Inflammatory macrophage treated with lipopolysaccharide for 4 hours (primary cell): ENCODE results near the gene USP6NL.
A peak's percentile ranks its signal among the peaks of the same experiment; 100 is the strongest.

Experiments used
- DNase-seq: peaks from one replicate; pipeline ENCODE4 v3.0.0-alpha.2; 2020

Gene USP6NL

DNA sequence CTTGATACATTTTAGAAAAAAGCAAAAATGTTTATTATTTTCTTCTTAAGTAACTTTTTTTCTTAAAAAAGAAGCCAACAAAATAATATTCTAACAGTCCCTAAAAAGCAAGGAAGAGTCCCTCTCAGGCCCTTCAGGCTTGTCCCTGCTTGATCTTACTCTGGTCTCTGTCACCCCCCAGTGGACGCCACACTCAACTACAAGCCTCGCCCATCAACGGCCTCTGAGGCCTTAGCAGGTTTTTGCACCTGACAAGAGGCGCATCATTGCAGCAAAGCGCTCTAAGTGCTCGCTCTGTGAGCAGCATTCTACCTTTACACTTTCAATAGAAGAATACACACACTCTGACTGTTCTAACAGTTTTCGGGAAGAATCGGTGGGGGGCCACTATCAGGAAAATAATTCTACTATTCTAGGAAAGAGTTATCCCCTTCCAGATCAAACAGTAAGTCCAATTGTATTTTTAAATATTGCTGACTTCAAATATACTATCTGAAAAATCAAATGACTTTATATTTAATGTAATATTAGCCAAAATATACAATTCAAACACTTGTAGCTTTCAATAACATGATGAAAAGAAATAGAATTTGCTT is 139.2 kb downstream of the USP6NL start:
- peak; percentile 33 for DNase-seq

DNA sequence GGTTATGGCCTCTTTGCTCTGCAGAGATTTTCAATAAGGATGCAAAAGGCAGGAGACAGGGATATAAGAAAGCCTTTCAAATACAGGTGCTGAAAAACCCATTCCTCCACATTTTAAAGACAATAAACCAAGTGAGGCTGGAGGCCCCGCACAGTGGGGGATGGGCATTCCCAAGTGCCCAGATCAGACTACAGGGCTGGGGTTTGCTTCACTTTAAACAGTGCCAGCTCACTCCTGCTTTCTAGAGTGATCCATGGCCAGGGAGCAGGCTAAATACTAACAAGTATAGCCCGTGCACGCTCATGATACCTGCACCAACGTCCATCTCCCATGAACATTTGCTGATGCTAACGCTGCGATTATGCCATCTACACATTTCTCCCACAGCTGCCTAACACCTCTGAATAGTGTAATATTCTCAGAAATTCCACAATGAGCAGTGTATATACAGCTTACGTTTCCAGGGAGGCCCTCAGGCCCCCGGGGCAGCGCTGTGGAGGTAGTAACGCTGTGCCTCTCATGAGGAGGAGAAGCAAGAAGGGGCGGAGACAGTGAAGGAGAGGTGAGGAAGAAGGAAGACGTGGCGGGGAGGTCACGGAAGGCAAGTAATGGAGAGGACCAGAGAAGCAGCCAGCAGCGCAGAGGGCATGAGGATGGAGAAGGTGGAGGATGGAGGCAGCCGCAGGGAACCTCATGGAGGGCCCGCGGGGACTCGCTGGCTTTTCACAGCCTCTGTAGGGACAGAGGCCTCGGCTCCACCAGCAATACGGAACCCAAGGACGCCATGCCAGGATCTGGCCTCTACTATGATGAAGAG is 141.7 kb downstream of the USP6NL start:
- DNase-seq = no peak

DNA sequence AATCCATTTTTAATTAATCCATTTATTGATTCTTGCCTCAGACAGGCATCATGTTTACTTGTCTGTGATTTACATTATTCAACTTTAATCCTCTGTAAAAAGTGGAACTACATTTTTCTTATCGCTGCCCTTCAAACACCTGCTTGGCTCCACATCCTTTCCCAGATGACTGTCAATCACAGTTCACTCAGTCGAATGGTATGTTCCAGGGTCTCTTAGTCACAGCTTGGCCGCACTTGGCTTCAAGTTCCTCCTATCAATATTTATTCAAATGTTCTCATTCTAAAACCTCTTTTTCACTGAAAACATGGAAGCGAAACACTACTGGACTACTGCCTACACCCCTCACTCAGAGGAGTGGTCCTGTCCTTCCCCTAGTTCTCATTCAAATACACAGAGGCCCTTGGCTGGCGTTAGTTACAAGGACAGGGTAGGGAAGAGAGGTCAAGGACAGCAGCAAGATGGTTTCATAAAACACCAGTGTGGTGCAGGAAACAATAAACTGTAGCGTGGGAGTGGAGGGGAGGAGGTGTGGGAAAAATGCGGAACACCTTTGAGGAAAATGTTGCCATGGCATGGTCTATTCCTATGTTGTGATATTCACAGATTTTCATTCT is 143.2 kb downstream of the USP6NL start:
- no peak for DNase-seq

DNA sequence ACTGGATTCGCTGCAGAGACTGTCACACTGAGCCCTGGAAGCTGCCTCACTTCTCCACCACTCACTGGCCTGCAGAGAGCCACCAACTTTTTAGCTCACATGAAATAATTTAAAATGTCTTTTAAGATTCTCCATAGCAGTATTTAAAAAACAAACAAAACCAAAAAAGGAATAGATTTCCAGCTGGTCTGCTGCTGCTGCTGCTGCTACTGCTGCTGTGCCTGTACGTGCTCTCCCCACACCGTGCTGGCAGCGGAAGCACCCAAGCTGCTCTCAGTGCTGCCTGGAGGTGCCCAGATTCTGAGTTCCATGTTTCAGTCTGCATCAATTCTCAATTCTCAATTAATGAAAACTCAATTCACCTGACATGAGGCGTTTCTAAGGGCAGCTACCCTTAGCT is 146.0 kb downstream of the USP6NL start:
- no peak for DNase-seq

DNA sequence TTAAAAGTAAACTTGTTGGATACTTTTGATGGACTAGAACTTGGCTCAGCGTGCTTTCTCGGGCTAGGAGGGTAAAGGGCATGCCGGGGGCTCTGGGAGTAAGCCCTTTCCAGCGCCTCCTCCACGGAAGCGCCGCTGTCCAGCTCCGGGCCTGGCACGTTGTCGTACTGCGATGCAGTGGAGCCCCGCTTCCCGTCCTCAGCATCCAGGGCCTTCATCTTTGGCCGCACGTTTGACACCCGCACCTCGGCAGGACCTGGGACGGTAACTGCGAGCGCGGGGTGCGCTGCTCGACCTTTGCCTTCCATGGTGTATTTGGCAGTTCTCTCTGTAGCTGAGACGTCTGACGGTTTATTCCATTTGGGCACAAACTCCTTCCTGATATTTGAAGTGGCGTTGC is 148.3 kb downstream of the USP6NL start:
- no peak for DNase-seq

DNA sequence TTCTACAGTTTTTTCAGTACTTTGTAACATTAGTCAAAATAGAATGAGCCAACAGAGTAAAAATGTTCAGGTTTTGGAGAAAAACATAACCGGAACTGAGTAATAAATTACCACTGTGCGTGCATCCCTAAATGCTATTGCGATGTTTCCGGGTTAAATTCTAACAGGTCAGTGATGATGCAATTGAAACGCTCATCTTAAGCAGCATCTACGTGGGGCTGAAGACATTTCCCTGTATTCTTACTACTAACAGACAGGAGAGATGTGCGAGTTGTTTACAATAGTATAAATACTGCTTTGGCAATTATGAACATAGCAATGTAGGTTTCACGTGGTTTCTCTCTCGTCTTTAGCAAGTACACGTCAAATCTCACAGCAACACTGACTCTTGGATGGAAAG is 149.4 kb downstream of the USP6NL start:
- DNase-seq = no peak

DNA sequence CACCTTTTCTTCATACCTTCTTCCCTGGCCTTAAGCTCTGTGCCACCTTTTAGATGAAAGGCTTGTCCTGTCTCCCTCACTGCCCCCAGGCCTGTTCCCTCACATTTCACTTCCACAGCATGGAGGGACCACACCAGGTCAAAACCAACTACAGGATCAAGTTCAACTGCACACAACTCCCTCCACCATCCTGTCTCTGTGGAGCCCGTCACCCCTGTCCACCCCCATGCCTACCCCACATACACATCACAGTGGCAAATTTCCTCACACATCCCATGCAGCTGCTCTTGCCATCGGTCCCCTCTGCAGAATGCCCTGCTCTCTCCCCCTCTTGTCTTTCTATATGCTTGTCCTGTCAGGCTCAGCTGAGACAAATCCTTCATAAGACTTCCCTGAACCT is 154.1 kb downstream of the USP6NL start:
- DNase-seq = no peak

DNA sequence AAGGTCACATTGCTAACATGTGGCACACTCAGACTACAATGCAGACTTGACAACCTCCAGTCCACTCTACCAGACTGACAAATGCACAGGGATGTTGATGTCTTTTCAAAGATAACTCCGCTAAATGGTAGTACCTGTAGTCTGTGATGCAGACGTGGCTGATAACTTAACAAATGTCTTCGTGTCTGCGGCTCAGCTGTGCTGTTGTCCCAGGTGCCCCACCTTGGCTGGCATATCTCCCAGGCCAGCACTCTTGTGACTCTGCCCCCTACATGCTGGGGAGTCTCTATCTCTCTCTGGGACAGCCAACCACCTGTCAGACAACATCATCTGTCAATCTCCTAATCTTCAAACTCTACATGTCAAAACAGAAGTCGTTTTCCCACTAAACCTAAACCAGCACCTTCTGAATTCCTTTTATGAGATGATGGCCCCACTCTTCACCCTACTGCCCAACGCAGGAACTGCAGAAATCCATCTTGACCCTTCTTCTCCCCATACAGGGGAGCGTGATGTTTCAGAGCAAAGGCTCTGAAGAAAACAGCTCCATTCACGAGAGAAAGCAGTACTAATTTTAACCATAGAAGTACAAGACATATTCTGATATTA is 156.4 kb downstream of the USP6NL start:
- DNase-seq = no peak

DNA sequence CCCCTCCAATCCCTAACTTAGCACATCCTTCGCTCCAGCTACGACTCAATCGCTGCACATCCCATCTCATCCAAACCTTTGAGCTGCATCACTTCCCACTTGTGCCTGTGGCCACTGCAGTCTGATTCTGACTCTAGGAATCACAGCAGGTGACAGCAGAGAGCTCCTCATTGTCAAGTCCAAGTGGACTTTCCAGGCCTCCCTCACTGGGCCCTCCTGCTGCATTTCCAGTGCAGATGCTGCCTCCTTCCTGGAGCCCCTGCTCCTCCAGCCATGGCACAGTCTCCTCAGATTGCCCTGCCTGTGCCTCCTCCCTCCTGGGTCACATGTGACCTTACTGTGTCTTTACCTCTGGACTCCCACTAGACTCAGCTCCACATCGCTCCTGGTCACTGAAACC is 157.3 kb downstream of the USP6NL start:
- no peak for DNase-seq

DNA sequence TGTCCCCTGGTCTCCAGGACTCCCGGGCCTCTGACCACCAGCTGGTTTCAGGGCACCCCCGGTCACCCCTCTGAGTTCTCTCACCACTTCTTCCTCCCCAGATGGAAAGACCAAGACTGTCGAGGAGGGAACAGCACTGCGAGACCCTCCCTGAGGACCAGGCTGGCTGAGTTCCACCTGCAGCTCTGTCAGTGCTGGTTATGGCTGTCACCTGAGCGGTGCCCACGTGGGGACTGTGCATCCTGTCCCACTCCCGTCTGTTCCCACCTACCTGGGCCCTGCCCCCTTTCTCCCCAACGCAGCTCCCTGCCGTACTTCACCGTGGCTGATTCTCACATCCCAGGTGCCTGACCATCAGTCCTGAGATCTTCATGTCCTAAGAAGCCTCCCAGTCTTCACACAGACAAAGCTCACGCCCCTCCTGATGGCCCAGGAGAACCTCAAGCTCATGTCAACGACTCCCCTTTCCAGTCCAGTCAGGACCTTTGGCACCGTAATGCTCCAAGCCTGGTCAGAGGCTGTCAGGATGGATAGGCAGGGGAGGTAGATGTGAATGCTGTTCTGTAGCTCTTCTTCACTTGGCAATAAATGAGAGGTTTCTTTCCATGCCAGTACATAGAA is 159.7 kb downstream of the USP6NL start:
- DNase-seq = no peak

DNA sequence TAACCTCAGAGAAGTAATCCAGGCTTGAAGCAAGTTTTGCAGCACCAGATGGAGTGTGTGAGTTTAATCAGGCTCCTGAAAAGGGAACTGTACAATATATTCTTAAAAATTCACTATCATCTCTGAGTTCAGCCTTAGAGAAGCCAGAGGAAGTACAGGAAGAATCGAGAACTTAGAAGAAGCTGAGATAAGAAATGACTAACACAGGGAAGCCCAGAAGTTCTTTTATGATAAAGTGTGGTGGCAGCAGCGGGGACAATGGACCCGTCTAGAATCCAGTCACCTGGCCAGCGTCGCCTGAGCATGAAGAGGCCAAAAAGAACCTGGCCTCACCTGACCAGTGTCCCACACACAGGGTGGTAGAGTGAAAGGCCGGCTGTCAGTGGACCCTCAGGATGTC is 161.0 kb downstream of the USP6NL start:
- no peak for DNase-seq

DNA sequence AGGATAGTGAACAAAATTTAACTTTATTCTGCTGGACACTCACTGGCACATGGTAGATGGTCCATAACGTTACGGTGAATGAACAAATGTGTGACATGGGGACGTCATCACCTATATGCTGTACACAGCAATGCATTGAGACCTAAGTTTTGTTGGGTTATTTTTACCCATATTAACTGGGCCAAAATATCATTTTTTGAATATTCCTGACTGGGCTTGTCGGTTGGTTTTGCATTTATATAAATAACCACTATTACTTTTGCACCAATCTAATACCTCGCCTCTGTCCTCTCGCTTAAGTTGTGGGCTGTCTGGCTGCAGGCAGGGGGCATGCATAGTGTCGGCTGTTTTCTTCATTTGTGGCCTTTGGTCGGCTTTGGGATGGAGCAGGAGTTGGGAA is 161.7 kb downstream of the USP6NL start:
- no peak for DNase-seq

DNA sequence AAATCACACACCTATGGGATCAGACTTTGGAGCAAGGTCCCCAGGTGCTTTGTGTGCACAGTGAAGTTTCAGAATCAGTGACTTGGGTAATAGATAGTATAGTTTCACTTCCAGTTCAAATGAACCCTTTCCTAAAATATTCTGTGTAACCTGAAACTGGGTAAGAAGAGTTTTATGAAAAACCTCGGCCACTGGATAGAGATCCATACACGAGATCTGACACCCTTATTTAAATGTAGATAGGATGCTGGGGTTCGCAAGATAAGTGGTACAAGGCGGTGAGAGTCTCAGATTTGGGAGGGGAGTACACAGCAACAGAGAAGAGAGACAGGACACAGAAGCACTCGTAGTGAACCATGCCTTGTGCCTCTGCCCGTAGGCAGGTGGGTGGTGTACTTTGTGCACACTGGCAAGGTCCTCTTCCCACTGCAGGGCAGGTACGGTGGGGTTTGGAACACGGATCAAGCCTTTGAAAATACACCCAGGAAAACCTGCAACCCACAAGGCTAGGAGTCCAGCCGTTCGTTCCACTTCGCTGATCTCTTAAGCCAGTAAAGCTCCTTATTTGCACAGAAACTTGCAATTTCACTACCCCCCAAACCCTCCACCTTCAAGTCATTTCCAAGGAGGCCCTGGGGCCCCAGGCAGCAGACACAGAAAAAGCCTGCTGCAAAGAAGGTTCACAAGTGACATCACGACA is 162.8 kb downstream of the USP6NL start:
- no peak for DNase-seq

DNA sequence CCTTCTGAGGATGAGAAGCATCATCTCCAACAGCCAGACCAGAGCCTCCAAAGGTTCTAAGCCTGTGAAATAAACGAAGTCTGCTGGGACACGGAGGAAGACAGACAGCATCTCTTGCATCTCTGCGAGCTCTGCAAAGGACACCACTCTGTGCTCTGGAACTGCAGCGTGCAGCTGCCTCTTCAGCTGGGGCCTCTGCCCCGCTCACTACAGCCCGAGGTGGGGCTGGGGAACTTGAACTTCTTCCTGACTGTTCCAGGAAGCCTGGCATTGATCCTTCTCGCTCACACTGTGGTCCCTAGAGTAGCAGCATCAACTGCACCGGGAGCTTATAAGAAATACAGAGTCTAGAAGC is 163.3 kb downstream of the USP6NL start:
- DNase-seq = no peak

DNA sequence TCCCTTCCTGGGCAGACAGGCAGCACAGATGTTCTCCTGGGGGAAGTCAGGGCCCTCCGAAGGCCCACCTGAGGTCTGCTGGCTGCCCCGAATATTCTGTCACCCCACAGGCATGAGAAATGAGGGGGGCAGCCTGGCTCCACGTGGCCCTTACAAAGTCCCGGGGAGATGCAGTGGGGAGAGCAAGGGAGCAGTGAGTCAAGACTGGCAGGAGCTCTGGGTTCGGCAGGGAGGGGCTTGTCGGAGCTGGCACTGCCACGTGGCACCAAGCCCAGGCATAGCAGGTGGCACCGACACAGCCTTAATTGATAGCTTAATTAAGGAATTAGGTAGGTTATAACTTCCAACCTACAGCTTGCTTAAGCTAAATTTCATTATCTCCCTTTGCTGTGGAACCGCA is 163.9 kb downstream of the USP6NL start:
- no peak for DNase-seq

DNA sequence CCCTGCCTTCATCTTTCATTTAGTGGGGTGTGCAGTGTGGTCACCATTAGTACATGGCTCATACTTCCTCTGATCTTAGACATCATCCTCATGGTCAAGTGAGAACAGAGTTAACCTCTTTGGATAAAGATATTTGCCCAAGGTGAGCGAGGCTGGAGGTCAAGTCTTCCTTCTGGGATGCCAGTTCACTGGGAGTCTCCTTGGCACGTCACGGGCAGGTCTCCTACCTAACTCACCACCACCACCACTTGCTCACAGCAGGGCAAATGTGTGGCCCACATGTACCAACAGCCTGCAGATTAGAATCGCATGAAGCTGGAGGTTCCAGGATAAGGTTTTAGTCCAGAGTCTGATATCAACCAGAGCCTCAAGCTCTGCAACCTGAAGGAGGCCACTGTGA is 164.6 kb downstream of the USP6NL start:
- no peak for DNase-seq

DNA sequence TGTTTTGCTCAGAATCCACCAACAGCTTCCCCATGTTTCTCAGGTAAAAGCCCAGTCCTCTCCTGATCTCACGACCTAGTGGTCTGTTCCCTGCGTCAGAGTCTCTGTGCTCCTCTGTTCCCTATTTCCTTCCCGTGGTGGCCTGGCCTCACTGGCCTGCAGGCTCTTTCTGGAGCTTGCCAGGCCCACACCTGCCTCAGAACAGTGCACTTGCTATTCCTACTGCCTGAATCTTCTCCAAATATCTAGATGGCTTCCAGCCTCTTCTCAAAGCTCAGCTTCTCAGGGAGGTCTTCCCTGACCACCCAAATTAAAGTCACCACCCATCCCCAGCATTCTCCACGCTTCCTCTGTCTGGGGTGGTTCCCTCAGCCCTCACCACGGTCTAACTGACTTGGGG is 165.3 kb downstream of the USP6NL start:
- no peak for DNase-seq

DNA sequence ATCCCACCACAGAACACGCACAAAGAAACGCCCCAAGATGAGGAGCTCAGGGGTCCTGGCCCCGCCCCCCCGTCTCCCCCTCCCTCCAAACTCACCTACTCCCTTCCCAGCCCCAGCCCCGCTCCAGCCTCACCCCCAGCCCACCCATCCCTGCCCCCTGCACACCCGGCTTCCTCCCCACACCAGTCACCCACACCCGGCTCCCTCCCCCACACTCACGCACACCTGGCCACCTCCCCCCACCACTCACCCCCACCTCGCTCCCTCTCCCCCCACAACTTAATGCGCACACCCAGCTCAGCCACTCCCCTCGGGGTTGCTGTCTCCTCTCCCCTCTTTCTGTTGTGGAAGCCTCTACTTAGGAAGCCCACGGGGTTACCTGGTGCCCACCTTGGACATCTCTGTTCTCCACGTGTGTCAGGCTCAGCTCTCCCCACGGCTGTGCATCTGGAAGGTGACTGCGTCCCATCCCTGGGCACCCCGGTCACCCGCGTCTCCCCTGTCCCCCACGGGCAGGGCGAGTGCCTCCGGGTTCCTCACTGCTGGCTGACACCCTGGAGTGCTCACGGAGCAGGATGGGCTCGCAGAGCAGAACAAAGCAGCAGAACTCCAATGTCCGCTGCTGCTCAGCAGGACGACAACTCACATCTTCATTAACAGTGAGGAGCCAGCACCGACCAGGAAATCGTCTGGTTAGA is 166.8 kb downstream of the USP6NL start:
- DNase-seq = no peak

DNA sequence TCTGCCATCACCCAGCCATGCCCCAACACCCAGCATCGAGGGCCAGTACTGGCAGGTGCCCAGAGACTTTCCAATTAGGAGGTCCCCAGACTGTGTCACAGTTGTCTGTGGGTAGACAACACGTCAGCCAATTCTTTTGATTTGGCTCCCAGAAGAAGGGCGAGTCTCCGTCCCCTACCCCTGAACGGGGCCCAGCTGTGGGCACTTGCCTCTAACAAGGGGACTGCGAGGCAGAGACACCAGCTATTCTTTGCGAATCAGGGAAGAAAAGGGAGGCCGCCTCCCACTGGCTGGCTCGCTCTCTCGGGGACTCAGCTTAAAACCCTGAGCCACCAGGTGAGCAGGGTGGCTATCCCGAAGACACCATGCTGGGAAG is 167.3 kb downstream of the USP6NL start:
- no peak for DNase-seq

DNA sequence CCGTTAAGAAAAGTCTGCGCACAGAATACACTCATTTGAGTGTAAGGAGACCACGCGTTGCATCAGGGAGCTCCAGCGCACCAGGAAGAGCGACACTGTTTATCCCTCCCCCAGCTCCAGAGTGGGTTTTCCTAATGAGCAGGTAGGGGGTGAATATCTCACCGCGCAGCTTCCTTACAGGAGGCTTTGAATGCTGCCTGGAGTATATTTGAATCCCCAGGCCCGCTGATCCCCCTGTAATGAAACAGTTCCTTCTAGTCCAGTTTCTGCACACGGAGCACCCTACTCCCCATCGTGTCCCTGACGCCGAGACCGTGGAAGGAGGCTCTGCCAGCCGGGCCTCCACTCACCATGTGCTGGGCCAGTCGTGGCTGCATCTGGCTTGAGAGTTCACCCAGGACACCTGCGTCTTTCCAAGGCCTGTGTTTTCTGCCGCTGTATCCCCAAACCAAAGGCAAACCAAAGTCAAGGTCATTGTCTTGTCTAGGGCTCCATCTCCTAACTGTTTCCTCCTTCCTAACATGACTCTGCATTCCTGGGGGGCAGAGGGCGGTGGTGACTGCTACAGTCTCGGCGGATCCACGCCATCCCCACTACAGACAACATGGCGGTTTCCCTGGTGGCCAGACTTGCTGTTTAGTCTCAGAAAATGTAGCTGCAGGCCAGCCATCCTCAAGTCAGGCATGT is 167.8 kb downstream of the USP6NL start:
- no peak for DNase-seq

DNA sequence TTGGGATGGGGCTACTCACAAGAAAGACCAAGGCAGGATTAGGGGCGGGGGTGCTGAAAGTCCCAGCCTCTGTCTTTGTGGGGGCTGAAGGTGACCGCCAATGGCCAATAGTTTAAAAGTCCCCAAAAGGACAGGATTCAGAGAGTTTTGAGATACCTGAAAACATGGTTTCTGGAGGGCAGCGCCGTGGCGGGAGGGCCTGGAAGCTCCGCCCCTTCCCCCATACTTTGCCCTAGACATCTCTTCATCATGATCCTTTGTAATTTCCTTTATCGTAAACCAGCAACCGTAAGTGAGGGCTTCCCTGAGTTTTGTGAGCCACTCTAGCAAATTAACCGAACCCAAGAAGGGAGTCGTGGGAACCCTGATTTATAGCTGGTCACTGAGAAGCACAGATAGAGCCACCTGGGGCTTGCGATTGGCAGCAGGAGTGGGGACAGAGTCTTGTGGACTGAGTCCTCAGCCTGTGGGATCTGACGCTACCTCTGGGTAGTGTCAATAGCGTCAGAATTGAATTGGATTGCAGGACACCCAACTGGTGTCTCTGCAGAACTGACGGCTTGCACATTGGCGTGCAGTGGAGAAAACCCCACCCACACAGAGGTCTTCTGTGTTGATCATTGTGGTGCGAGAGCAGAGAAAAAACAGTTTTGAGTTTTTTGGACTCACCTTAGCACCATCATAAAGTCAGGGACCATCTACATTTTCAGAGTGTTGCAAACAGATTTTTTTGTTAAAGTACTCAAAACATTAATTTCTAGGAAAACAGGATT is 169.3 kb downstream of the USP6NL start:
- DNase-seq = no peak
